Retinal pigment epithelial cell (primary cell): Measurements from ENCODE around the gene CD101.

Source experiments
- DNase-seq: peaks from one replicate; pipeline ENCODE4 v3.0.0-alpha.2; 2010; ENCODE audit warnings: low read depth
- H3K4me3 ChIP-seq: 2 replicates; pipeline ENCODE4 v1.5.1; 2011; ENCODE audit warnings: mild to moderate bottlenecking, low read length, control low read depth, moderate library complexity
- CTCF ChIP-seq: conservative IDR thresholded peaks from 2 replicates; pipeline ENCODE4 v1.5.1; 2011; ENCODE audit warnings: low read depth, low read length, control low read depth, inconsistent platforms

Gene CD101

DNA sequence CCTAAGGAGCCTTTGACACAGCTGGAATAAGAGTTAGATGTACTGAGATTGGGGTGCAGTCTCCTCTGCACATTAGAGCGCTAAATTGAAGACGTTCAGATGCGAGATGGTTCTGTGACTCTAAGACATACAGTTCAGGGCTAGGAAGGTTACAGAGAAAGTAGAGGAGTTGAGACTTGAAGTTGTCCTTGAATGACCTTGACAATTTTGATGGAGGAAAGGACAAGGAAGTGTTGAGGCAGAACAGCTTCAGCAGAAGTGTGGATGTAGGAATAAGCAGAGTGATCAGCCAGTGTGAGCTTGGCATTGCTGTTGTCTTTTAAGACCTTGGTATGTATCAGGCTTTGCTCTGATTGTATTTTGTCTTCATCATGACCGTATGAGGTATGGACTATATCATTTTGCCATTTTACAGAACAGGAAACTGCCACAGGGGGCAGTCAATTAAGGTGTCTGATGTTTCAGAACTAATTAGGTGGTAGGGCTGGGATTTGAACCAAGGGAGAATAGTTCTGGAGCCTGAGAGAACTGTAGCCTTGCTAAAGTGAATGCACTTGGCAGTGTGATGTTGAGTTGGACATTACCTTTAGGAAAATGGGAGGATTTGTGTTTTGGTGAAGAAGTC lies 67.8 kb downstream of the CD101 start:
- no peak for TF ChIP-seq CTCF
- no peak for DNase-seq
- H3K4me3 ChIP-seq = no peak overlapping the region

DNA sequence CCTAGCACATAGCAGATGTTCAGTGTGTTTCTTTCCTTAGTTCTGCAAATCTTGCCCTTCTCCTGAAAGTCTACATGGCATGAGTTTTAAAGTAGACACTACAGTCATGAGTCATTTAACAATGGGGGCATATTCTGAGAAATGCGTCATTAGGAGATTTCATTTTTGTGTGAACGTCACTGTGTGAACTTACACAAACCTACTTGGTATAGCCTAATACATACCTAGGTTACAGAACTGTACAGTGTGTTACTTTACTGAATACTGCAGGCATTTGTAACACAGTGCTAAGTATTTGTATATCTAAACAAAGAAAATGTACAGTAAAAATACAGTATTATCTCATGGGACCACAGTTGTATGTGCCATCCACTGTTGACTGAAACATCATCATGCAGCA lies 68.6 kb downstream of the CD101 start:
- no peak for TF ChIP-seq CTCF
- DNase-seq = no peak

DNA sequence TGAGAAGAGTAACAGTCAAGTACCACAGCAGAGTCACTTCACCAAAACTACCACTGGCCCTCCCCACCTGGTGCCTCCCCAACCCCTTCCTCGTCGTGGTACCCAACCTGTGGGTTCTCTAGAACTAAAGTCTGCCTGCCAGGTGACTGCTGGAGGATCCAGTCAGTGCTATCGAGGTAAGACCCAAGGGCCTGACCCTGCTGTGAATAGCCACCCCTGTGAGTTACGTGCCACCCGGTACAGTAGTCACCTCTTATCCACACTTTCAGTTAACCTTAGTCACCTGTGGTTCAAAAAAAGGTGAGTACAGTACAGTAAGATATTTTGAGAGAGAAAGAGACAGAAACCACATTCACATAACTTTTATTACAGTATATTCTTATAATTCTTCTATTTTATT lies 75.1 kb downstream of the CD101 start:
- no peak for TF ChIP-seq CTCF
- H3K4me3 ChIP-seq = no peak overlapping the region
- no peak for DNase-seq

More for the DNA sequence above, 68.6 kb downstream of the CD101 start:
- H3K4me3 ChIP-seq = no peak overlapping the region

DNA sequence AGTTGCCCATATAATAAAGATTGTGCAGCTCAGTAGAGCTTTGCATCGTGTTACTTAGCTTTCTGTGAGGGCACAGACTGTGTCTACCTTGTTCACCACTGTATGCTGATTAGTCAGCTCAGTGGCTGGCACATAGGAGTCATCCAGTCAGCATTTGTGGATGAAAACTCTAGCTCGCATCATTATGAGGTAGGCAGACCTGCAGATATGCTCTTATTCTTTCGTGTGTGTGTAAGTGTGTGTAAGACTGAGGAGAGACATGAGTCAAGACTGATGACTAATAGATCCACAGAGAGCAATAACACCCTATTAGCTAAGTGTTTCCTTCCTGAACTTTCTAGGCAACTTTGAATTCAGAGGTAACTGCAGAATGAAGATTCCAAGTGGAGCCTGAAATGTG lies 75.7 kb downstream of the CD101 start:
- no peak overlapping the region for H3K4me3 ChIP-seq
- DNase-seq = peak; percentile 89
- TF ChIP-seq CTCF = no peak

DNA sequence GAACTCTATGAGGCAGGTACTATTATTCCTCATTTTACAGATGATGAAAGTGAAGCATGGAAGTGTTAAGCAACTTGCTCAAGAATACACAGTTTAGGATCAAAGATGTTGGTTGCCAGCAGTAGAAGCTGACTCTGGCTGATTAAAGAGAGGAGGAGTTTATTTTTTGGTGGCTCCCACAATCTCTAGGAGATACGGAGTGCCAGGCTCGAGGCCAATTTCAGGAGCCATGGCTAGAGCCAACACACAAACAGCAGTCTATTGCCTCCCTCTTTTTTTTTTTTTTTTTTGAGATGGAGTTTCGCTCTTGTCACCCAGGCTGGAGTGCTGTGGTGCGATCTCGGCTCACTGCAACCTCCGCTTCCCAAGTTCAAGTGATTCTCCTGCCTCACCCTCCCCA lies 78.2 kb downstream of the CD101 start:
- DNase-seq = no peak
- no peak overlapping the region for H3K4me3 ChIP-seq
- TF ChIP-seq CTCF = no peak

- no peak for DNase-seq
- no peak overlapping the region for H3K4me3 ChIP-seq
- TF ChIP-seq CTCF = no peak
These were observed 82.7 kb downstream of the CD101 start for GRCh38 chr1:117084231-117084630.
